Uterus (tissue), 2 donors: ENCODE results near the gene CCDC134.

Source experiments
- CTCF ChIP-seq, 4 experiments: fragments of 200-600 bp in 2 of 4; fragments of 450-650 bp in 2 of 4; sonication (generic) in 2 of 4; IDR thresholded peaks; one replicate each; pipeline ENCODE4 v1.5.1; 2016 to 2019; ENCODE audit warnings: antibody characterized with exemption in 4 of 4, mild to moderate bottlenecking in 2 of 4, moderate library complexity in 1 of 4
- POLR2A ChIP-seq, 2 donors: fragments of 450-650 bp; IDR thresholded peaks; one replicate each; pipeline ENCODE4 v1.6.1; 2016; ENCODE audit warnings: antibody characterized with exemption in 2 of 2, mild to moderate bottlenecking in 1 of 2, moderate library complexity in 1 of 2

GRCh38 chr22:41856469-41856868 lies 56.0 kb downstream of the CCDC134 start:
- TF ChIP-seq CTCF (IDR thresholded peaks at IDR 0.05) (no peak), POLR2A (IDR thresholded peaks at IDR 0.05) (no peak)
